SK-N-SH treated with all-trans-retinoic acid at 6 μM for 48 hours (cell line): Measurements from ENCODE around the gene CD74.

Experiments used
- ATAC-seq: fragments of 200-7000 bp; cut with Tn5 transposase; 3 replicates; pipeline ENCODE4 v1.9.1; 2020; ENCODE audit warnings: mild to moderate bottlenecking, moderate library complexity
- ARNTL ChIP-seq: fragments of 450-650 bp; formaldehyde crosslinking; IDR thresholded peaks from 2 replicates; pipeline ENCODE4 v1.5.0; 2020; ENCODE audit warnings: low read depth, mild to moderate bottlenecking, moderate library complexity, borderline replicate concordance
- BACH2 ChIP-seq: fragments of 250-450 bp; sonication (Bioruptor Pico); IDR thresholded peaks from 2 replicates; pipeline ENCODE4 v1.9.0; 2021; ENCODE audit warnings: mild to moderate bottlenecking, borderline replicate concordance
- CSDC2 ChIP-seq: fragments of 250-450 bp; sonication (Bioruptor Pico); IDR thresholded peaks from 2 replicates; pipeline ENCODE4 v1.5.0; 2020; ENCODE audit warnings: mild to moderate bottlenecking, moderate library complexity
- CSRNP3 ChIP-seq: fragments of 250-450 bp; sonication (Bioruptor Pico); IDR thresholded peaks from 2 replicates; pipeline ENCODE4 v1.5.1; 2021; ENCODE audit warnings: mild to moderate bottlenecking, moderate library complexity
- ESRRG ChIP-seq: fragments of 250-450 bp; sonication (Bioruptor Pico); IDR thresholded peaks from 2 replicates; pipeline ENCODE4 v1.6.1; 2021; ENCODE audit warnings: mild to moderate bottlenecking
- GLIS3 ChIP-seq: fragments of 250-450 bp; sonication (Bioruptor Pico); IDR thresholded peaks from 2 replicates; pipeline ENCODE4 v1.5.0; 2020; ENCODE audit warnings: mild to moderate bottlenecking, moderate library complexity
- ISL1 ChIP-seq: fragments of 250-450 bp; sonication (Bioruptor Pico); IDR thresholded peaks from 2 replicates; pipeline ENCODE4 v2.1.2; 2022; ENCODE audit warnings: mild to moderate bottlenecking, moderate library complexity
- OSR1 ChIP-seq: fragments of 250-450 bp; sonication (Bioruptor Pico); IDR thresholded peaks from 2 replicates; pipeline ENCODE4 v1.8.0; 2022; ENCODE audit warnings: moderate library complexity, mild to moderate bottlenecking, inconsistent platforms
- PATZ1 ChIP-seq: fragments of 250-450 bp; sonication (Bioruptor Pico); IDR thresholded peaks from 2 replicates; pipeline ENCODE4 v1.8.0; 2020; ENCODE audit warnings: mild to moderate bottlenecking, moderate library complexity, borderline replicate concordance
- PPARA ChIP-seq: fragments of 250-450 bp; sonication (Bioruptor Pico); IDR thresholded peaks from 2 replicates; pipeline ENCODE4 v1.5.0; 2020; ENCODE audit warnings: mild to moderate bottlenecking, borderline replicate concordance
- RARB ChIP-seq: fragments of 250-450 bp; sonication (Bioruptor Pico); IDR thresholded peaks from 2 replicates; pipeline ENCODE4 v1.8.0; 2021; ENCODE audit warnings: mild to moderate bottlenecking, moderate library complexity
- SNAI2 ChIP-seq: fragments of 250-450 bp; sonication (Bioruptor Pico); IDR thresholded peaks from 2 replicates; pipeline ENCODE4 v1.5.0; 2020; ENCODE audit warnings: mild to moderate bottlenecking, moderate library complexity
- TCF4 ChIP-seq: fragments of 250-450 bp; sonication (Bioruptor Pico); IDR thresholded peaks from 2 replicates; pipeline ENCODE4 v1.8.0; 2021; ENCODE audit warnings: mild to moderate bottlenecking, moderate library complexity, borderline replicate concordance
- TOX ChIP-seq: fragments of 250-450 bp; sonication (Bioruptor Pico); IDR thresholded peaks from 2 replicates; pipeline ENCODE4 v1.8.0; 2021; ENCODE audit warnings: mild to moderate bottlenecking, moderate library complexity, borderline replicate concordance
- TSHZ2 ChIP-seq: fragments of 250-450 bp; sonication (Bioruptor Pico); IDR thresholded peaks from 2 replicates; pipeline ENCODE4 v1.5.0; 2020; ENCODE audit warnings: mild to moderate bottlenecking, moderate library complexity
- ZC3H10 ChIP-seq: fragments of 250-450 bp; sonication (Bioruptor Pico); IDR thresholded peaks from 2 replicates; pipeline ENCODE4 v1.5.1; 2021; ENCODE audit warnings: mild to moderate bottlenecking, moderate library complexity
- ZFP3 ChIP-seq: fragments of 250-450 bp; sonication (Bioruptor Pico); IDR thresholded peaks from 2 replicates; pipeline ENCODE4 v1.5.0; 2020; ENCODE audit warnings: mild to moderate bottlenecking, moderate library complexity
- ZFP30 ChIP-seq: fragments of 450-650 bp; formaldehyde crosslinking; IDR thresholded peaks from 2 replicates; pipeline ENCODE4 v1.5.0; 2022; ENCODE audit warnings: mild to moderate bottlenecking, moderate library complexity
- ZNF70 ChIP-seq: fragments of 450-650 bp; formaldehyde crosslinking; IDR thresholded peaks from 2 replicates; pipeline ENCODE4 v1.5.0; 2020; ENCODE audit warnings: mild to moderate bottlenecking, moderate library complexity
- ZNF8 ChIP-seq: fragments of 450-650 bp; formaldehyde crosslinking; IDR thresholded peaks from 2 replicates; pipeline ENCODE4 v1.5.0; 2020; ENCODE audit warnings: mild to moderate bottlenecking, moderate library complexity

The CD74 gene

GRCh38 chr5:150406103-150406722, 6.5 kb downstream of the CD74 start:
- no peak for ATAC-seq
- TF ChIP-seq ZFP3 (CRISPR knock-in tag) (no peak), ARNTL (CRISPR knock-in tag) (no peak), BACH2 (CRISPR knock-in tag) (no peak), ZC3H10 (CRISPR knock-in tag) (no peak), ESRRG (no peak), TSHZ2 (CRISPR knock-in tag) (no peak), OSR1 (no peak), SNAI2 (CRISPR knock-in tag) (no peak), TCF4 (CRISPR knock-in tag) (no peak), CSRNP3 (CRISPR knock-in tag) (no peak), RARB (CRISPR knock-in tag) (no peak), ZNF70 (no peak), PPARA (CRISPR knock-in tag) (no peak), ISL1 (CRISPR knock-in tag) (no peak), ZNF8 (CRISPR knock-in tag) (no peak)

GRCh38 chr5:150404941-150405816, 7.5 kb downstream of the CD74 start:
- no peak for ATAC-seq
- no peak for TF ChIP-seq PATZ1 (CRISPR knock-in tag)
- TF ChIP-seq ZFP30, result no peak
- TF ChIP-seq CSDC2 (CRISPR knock-in tag), result no peak
- no peak for TF ChIP-seq ZNF8 (CRISPR knock-in tag)

GRCh38 chr5:150404535-150404934, 8.2 kb downstream of the CD74 start:
- TF ChIP-seq TOX (CRISPR knock-in tag), result no peak
- no peak for TF ChIP-seq SNAI2 (CRISPR knock-in tag)
- TF ChIP-seq ZC3H10 (CRISPR knock-in tag), result no peak
- no peak for TF ChIP-seq CSDC2 (CRISPR knock-in tag)
- TF ChIP-seq RARB (CRISPR knock-in tag), result no peak
- TF ChIP-seq PATZ1 (CRISPR knock-in tag), result no peak
- TF ChIP-seq ARNTL (CRISPR knock-in tag), result no peak
- TF ChIP-seq CSRNP3 (CRISPR knock-in tag), result no peak
- no peak for TF ChIP-seq GLIS3 (CRISPR knock-in tag)
- no peak for TF ChIP-seq PPARA (CRISPR knock-in tag)
- no peak for TF ChIP-seq TCF4 (CRISPR knock-in tag)
- no peak for TF ChIP-seq ZNF8 (CRISPR knock-in tag)
- TF ChIP-seq BACH2 (CRISPR knock-in tag), result no peak
- TF ChIP-seq ZFP30, result no peak
- TF ChIP-seq TSHZ2 (CRISPR knock-in tag), result no peak
- TF ChIP-seq ZFP3 (CRISPR knock-in tag), result no peak
- no peak for ATAC-seq
